ENCODE data around the gene TEX54.

Gene TEX54

DNA sequence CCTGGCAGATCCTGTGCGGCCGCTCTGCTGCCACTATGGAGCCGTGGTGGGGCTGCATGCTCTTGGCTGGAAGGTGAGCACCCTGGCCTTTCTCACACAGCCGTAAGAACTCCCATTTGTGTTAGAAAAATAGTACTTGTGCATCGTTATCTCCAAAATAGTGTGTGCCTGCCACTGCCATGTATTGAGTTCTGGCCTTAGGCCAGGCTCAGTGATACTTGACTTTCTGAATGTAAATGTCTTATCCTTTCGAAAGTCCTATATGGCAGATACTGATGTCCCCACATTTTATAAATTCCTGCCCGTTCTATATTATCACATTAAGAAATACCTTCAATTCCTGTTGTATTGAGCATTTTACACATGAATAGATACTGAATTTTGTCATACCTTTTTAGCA is 49.9 kb downstream of the TEX54 start:
- DNase-seq, result no peak
